22Rv1 (cell line): Measurements from ENCODE around the gene NAT8L.

Experiments used
- H3K27ac ChIP-seq: fragments of 450-650 bp; 2 replicates; pipeline ENCODE4 v1.5.1; 2017
- ZFX ChIP-seq: fragments of 450-650 bp; IDR thresholded peaks from 2 replicates; pipeline ENCODE4 v1.6.1; 2017; ENCODE audit warnings: antibody characterized with exemption, borderline replicate concordance
- TF ChIP-seq, protein P1 (sequence below): fragments of 450-650 bp; IDR thresholded peaks from 2 replicates; pipeline ENCODE4 v1.5.1; 2017; ENCODE audit warnings: mild to moderate bottlenecking

Gene NAT8L

DNA sequence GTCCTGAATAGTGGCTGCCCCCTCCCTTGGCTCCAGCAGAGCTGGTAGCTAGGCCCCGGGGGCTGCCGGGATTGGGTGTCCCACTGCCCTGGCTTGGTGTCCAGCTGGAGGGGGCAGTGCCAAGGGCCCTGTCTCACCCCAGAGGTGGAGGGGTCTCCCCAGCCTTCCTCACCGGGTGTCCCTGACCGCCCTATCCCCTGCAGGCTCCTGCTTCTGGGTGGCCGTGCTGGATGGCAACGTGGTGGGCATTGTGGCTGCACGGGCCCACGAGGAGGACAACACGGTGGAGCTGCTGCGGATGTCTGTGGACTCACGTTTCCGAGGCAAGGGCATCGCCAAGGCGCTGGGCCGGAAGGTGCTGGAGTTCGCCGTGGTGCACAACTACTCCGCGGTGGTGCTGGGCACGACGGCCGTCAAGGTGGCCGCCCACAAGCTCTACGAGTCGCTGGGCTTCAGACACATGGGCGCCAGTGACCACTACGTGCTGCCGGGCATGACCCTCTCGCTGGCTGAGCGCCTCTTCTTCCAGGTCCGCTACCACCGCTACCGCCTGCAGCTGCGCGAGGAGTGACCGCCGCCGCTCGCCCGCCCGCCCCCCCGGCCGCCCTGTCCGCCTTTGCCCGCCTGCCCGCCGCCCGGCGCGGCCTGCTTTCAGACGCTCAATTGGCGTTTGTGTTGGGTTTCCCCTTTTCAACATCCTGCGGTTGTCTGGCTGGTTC lies 4.6 kb downstream of the NAT8L start:
- peak overlapping the region; percentile 50 for H3K27ac ChIP-seq
- no peak for TF ChIP-seq ZFX
- TF ChIP-seq, protein P1, sequence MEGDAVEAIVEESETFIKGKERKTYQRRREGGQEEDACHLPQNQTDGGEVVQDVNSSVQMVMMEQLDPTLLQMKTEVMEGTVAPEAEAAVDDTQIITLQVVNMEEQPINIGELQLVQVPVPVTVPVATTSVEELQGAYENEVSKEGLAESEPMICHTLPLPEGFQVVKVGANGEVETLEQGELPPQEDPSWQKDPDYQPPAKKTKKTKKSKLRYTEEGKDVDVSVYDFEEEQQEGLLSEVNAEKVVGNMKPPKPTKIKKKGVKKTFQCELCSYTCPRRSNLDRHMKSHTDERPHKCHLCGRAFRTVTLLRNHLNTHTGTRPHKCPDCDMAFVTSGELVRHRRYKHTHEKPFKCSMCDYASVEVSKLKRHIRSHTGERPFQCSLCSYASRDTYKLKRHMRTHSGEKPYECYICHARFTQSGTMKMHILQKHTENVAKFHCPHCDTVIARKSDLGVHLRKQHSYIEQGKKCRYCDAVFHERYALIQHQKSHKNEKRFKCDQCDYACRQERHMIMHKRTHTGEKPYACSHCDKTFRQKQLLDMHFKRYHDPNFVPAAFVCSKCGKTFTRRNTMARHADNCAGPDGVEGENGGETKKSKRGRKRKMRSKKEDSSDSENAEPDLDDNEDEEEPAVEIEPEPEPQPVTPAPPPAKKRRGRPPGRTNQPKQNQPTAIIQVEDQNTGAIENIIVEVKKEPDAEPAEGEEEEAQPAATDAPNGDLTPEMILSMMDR = no peak

DNA sequence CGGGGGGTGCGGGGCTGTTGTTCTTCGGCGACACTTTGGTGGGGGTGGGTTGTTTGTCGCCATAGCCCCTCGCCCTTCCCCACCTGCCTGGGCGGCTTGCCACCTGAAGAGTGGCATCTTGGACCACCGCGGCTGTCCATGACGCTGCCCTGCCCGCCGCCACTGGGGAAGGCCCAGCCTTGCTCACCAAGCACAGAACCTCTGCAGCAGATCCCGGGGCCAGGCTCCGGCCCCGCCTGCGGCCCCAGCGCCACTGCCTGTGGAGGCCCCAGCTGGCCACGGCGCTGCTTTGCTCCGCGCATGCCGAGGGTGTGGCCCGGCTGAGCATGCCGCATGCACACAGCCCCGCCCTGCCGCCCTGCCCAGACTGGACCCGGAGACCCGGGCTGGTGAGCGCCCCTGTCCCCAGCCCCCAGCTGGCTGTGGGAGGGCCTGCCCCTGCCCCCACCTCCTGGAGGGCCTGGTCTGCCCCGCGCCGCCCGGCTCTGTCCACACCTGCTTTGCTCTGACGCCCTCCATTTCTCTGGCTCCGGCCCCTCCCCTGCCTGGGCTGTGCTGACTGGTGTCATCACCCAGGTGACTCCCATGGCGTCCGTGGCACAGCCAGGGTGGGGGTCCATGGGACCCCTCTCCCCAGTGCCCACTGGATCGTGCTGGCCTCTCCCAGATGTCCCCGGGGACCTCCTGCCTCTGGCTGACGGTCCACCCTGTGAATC lies 5.3 kb downstream of the NAT8L start:
- TF ChIP-seq ZFX = no peak
- TF ChIP-seq, protein P1 = no peak
- peak overlapping the region; percentile 50 for H3K27ac ChIP-seq

DNA sequence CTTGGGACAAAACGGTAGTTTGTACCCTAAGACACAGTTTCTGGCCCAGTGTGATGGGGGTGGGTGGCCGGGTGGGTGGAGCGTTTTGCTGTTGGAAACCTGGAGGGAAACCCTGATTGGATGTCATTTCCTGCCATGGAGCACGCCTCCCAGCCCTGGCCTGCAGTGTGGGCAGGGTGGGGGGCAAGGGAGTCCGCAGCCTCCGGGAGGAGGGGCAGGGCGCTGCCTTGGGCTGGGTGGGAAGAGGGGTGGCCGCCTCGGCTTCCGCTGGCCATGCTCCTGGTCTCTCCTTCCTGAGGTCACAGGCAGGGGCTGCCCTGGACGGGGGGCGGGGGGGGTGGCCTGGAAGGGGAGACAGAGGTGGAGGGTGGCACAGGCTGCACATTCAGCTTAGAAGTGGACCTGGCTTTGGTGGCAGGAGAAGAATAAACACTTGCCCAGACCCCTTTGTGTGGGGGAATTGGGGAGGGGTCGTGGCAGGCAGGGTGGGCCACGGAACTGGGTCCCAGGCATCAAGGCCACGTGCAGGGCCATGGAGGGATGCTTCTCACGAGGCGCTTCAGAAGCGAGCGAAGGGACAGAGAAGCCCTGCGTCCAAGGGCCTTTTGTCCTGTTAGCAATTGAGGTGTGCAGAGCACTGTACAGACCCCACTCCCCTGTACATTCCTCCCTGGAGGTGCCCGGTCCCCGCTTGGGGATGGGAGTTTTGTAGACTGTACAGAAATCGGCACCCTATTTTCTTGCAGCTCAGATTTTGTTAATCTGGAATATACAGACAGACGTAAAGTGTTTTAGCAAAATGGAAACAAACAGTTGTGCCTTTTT lies 6.2 kb downstream of the NAT8L start:
- TF ChIP-seq ZFX = no peak
- TF ChIP-seq, protein P1 = no peak
- H3K27ac ChIP-seq = peak overlapping the region; percentile 50

DNA sequence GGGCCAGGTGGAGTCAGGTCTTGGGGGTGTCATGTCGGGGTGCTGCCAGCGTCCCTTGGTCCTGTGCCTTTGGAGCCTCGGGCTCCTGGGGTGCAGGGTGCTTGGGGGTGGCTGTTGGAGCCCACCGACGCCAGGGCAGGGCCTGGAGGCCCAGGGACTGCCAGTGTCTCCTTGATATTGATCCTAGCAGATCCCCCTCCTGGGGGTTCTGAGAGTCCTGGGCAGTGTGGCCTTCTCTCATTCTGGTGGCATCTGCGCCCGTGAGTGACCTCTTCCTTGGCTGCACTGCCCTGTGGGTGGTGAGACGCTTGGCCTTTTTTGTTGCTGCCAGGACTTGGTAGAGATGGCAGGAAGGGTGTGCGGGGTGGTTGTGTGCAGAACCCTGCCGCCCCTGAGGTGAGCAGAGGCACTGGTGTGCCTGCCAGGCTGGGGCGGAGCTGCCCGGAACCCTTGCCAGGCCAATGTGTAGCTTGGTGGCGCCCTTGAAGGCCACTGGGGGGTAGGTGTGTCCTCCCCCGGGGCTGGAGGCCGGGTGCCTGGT lies 7.0 kb downstream of the NAT8L start:
- no peak overlapping the region for H3K27ac ChIP-seq
- TF ChIP-seq, protein P1 = no peak
- TF ChIP-seq ZFX = no peak

DNA sequence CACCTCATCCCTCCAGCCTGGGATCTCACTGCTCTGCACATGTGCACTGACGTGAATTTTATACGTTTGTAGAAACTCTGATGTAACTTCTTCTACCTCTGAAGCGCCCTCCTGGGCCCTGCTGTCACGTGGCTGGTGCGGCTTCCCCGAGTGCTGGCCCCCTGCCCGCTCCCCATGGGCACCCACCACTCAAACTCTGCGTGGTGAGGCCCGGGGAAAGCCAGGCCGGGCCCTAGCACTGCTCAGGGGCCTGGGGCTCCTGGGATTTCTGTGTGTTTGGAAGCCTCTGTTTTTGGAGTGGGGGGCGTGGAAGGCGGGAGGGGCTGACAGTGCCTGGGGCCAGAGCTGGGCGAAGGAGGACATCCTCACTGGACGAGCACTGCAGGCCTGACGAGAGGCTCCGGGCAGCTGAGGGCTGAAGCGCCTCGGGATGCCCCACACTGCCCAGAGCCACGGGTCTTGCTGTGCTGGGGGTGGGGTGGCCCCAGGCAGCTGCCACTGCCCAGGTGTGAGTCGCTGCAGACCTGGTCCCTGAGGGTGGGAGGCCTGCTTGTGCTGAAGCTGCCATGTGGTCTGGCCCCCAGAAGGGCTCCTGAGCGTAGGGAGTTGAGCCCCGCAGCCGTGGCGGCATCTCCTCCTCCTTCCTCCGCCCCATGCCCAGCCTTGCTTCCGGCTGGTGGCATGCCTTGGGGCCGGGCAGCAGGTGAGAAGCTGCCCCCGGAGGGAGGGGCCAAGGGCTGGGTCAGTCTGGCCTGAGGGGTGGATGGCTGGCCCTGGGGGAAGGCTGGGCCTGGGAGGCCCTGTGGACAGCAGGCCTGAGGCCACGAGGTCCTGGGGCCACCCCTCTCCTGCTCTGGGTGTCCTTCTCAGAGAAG lies 7.7 kb downstream of the NAT8L start:
- TF ChIP-seq ZFX = no peak
- TF ChIP-seq, protein P1 = no peak
- H3K27ac ChIP-seq = no peak overlapping the region

DNA sequence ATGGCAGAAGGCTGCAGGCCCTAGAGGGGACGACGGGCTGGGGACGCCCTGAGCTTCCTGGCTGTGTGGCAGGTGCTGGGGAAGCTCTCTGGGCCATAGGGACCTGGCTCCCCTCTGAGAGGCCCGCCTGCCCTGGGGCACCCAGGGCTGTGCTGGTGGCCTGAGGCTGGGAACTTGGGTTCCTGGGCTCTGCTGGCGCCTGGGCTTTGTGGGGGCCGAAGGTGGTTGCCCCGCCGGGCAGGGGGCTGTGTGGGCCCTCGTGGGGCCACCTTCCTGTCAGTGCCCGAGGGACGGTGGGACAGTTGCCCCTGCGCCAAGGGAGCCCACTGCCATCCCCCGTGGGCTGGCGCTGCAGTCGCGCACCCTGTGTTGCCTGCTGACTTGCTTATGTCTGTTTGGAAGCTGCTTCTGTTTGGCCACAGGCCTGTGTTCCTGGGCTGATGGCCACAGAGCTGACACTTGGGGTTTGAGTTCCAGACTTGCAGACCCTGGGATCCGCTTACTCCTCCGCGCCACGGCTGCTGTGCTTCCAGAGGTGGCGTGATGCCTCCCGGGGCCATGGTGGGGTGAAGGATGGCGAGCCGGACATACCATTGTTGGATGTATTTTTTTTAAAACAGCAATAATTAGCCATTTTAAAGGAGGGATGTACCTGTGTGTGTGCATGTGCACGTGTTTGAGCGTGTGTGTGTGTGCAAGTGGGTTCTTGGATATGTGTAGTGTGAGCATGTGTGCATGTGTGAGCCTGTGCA lies 8.5 kb downstream of the NAT8L start:
- TF ChIP-seq, protein P1 = no peak
- TF ChIP-seq ZFX = no peak
- no peak overlapping the region for H3K27ac ChIP-seq
